Measurements from ENCODE around the gene GPATCH11.

GPATCH11 gene

DNA sequence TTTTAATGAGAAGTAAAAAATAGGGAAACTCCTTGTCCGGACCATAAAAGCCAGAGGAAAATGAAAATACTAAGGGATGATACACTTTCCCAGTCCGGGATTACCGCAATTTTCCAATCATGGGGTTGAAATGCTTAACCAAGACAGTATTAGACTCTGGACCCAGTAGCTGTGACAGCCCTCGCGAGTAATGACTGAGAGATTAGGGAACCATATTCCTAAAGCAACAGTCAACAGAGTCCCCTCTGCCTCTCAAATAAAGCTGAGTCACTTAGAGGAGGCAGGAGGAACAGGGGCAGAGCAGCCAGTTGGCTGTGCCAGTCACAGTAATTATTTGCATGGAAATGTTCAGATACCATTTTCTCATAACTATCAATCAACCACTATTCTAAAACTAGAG lies 34.8 kb downstream of the GPATCH11 start:
- ATAC-seq, result no peak

DNA sequence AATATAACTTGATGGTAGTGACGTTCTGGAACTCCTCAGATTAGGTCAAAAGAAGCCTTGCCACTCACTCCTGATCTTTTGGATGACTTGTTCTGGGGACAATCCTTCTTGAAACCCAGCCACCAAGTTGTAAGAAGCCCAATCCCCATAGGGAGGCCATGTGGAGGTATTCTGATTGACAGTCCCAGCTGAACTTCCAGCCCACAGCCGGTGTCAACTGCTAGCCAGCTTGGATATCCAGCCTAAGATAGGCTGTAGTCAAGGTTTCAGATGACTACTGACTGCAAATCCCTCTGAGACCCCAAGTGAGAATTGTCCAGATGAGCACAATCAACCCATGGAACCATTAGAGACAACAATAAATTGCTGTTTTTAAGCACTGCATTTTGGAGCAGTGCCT lies 41.1 kb downstream of the GPATCH11 start:
- no peak for TF ChIP-seq TOX (CRISPR knock-in tag; IDR thresholded peaks at IDR 0.05; ENCODE audit: borderline replicate concordance)
- TF ChIP-seq ESRRG (CRISPR knock-in tag; IDR thresholded peaks at IDR 0.05), result no peak
- TF ChIP-seq PPARA (CRISPR knock-in tag; IDR thresholded peaks at IDR 0.05; ENCODE audit: borderline replicate concordance), result no peak
- TF ChIP-seq ISL1 (CRISPR knock-in tag; IDR thresholded peaks at IDR 0.05), result no peak
- TF ChIP-seq, protein P1, sequence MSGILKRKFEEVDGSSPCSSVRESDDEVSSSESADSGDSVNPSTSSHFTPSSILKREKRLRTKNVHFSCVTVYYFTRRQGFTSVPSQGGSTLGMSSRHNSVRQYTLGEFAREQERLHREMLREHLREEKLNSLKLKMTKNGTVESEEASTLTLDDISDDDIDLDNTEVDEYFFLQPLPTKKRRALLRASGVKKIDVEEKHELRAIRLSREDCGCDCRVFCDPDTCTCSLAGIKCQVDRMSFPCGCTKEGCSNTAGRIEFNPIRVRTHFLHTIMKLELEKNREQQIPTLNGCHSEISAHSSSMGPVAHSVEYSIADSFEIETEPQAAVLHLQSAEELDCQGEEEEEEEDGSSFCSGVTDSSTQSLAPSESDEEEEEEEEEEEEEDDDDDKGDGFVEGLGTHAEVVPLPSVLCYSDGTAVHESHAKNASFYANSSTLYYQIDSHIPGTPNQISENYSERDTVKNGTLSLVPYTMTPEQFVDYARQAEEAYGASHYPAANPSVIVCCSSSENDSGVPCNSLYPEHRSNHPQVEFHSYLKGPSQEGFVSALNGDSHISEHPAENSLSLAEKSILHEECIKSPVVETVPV (CRISPR knock-in tag; IDR thresholded peaks at IDR 0.05), result no peak
- TF ChIP-seq, protein P2, sequence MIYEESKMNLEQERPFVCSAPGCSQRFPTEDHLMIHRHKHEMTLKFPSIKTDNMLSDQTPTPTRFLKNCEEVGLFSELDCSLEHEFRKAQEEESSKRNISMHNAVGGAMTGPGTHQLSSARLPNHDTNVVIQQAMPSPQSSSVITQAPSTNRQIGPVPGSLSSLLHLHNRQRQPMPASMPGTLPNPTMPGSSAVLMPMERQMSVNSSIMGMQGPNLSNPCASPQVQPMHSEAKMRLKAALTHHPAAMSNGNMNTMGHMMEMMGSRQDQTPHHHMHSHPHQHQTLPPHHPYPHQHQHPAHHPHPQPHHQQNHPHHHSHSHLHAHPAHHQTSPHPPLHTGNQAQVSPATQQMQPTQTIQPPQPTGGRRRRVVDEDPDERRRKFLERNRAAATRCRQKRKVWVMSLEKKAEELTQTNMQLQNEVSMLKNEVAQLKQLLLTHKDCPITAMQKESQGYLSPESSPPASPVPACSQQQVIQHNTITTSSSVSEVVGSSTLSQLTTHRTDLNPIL (CRISPR knock-in tag; IDR thresholded peaks at IDR 0.05; ENCODE audit: low read depth), result no peak
- TF ChIP-seq RARB (CRISPR knock-in tag; IDR thresholded peaks at IDR 0.05), result no peak
- no peak for TF ChIP-seq ZNF70 (CRISPR knock-in tag; IDR thresholded peaks at IDR 0.05)
- no peak for TF ChIP-seq OSR1 (CRISPR knock-in tag; IDR thresholded peaks at IDR 0.05)
- TF ChIP-seq ZNF565 (CRISPR knock-in tag; conservative IDR thresholded peaks at IDR 0.05; ENCODE audit: low read depth), result no peak
- no peak for TF ChIP-seq GLIS3 (CRISPR knock-in tag; IDR thresholded peaks at IDR 0.05)
- TF ChIP-seq ZFP3 (CRISPR knock-in tag; IDR thresholded peaks at IDR 0.05), result no peak
- no peak for TF ChIP-seq ZNF8 (CRISPR knock-in tag; IDR thresholded peaks at IDR 0.05)
- TF ChIP-seq, protein P3, sequence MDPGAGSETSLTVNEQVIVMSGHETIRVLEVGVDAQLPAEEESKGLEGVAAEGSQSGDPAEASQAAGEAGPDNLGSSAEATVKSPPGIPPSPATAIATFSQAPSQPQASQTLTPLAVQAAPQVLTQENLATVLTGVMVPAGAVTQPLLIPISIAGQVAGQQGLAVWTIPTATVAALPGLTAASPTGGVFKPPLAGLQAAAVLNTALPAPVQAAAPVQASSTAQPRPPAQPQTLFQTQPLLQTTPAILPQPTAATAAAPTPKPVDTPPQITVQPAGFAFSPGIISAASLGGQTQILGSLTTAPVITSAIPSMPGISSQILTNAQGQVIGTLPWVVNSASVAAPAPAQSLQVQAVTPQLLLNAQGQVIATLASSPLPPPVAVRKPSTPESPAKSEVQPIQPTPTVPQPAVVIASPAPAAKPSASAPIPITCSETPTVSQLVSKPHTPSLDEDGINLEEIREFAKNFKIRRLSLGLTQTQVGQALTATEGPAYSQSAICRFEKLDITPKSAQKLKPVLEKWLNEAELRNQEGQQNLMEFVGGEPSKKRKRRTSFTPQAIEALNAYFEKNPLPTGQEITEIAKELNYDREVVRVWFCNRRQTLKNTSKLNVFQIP (CRISPR knock-in tag; IDR thresholded peaks at IDR 0.05; ENCODE audit: borderline replicate concordance, low read depth), result no peak
- TF ChIP-seq, protein P4, sequence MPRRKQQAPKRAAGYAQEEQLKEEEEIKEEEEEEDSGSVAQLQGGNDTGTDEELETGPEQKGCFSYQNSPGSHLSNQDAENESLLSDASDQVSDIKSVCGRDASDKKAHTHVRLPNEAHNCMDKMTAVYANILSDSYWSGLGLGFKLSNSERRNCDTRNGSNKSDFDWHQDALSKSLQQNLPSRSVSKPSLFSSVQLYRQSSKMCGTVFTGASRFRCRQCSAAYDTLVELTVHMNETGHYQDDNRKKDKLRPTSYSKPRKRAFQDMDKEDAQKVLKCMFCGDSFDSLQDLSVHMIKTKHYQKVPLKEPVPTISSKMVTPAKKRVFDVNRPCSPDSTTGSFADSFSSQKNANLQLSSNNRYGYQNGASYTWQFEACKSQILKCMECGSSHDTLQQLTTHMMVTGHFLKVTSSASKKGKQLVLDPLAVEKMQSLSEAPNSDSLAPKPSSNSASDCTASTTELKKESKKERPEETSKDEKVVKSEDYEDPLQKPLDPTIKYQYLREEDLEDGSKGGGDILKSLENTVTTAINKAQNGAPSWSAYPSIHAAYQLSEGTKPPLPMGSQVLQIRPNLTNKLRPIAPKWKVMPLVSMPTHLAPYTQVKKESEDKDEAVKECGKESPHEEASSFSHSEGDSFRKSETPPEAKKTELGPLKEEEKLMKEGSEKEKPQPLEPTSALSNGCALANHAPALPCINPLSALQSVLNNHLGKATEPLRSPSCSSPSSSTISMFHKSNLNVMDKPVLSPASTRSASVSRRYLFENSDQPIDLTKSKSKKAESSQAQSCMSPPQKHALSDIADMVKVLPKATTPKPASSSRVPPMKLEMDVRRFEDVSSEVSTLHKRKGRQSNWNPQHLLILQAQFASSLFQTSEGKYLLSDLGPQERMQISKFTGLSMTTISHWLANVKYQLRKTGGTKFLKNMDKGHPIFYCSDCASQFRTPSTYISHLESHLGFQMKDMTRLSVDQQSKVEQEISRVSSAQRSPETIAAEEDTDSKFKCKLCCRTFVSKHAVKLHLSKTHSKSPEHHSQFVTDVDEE (CRISPR knock-in tag; IDR thresholded peaks at IDR 0.05), result no peak
- TF ChIP-seq BACH2 (CRISPR knock-in tag; IDR thresholded peaks at IDR 0.05; ENCODE audit: borderline replicate concordance), result no peak
- TF ChIP-seq TCF4 (CRISPR knock-in tag; IDR thresholded peaks at IDR 0.05; ENCODE audit: borderline replicate concordance), result no peak
- no peak for TF ChIP-seq ZC3H10 (CRISPR knock-in tag; IDR thresholded peaks at IDR 0.05)
- ATAC-seq, result no peak

More for the DNA sequence above, 34.8 kb downstream of the GPATCH11 start:
- TF ChIP-seq PPARA (CRISPR knock-in tag; IDR thresholded peaks at IDR 0.05; ENCODE audit: borderline replicate concordance) (no peak), OSR1 (CRISPR knock-in tag; IDR thresholded peaks at IDR 0.05) (no peak), TOX (CRISPR knock-in tag; IDR thresholded peaks at IDR 0.05; ENCODE audit: borderline replicate concordance) (no peak), ZFP3 (CRISPR knock-in tag; IDR thresholded peaks at IDR 0.05) (no peak), GLIS3 (CRISPR knock-in tag; IDR thresholded peaks at IDR 0.05) (no peak)
- TF ChIP-seq, protein P4 (CRISPR knock-in tag; IDR thresholded peaks at IDR 0.05), result no peak

DNA sequence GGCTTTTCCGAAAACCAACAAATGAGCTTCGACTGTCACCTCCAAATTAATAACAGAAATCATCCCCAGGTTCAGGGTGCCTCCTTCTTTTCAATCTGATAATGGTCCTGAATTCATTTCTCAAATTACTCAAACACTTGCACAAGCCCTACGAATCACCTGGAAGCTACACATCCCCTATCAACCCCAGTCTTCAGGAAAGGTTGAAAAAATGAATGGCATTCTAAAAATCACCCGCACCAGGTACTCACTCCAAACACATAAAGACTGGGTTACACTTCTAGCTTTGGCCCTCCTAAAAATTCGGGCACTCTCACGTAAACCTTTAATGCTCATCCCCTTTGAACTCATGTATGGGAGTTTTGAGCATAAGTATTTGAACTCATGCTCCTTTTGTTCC lies 48.6 kb downstream of the GPATCH11 start:
- no peak for ATAC-seq
- TF ChIP-seq, protein P3 (CRISPR knock-in tag; IDR thresholded peaks at IDR 0.05; ENCODE audit: borderline replicate concordance, low read depth), result no peak
- no peak for TF ChIP-seq ISL1 (CRISPR knock-in tag; IDR thresholded peaks at IDR 0.05)
- TF ChIP-seq RARB (CRISPR knock-in tag; IDR thresholded peaks at IDR 0.05), result no peak
- TF ChIP-seq ARNTL (CRISPR knock-in tag; IDR thresholded peaks at IDR 0.05; ENCODE audit: borderline replicate concordance, low read depth), result no peak
- no peak for TF ChIP-seq ZC3H10 (CRISPR knock-in tag; IDR thresholded peaks at IDR 0.05)
- no peak for TF ChIP-seq SNAI2 (CRISPR knock-in tag; IDR thresholded peaks at IDR 0.05)
- TF ChIP-seq GLIS3 (CRISPR knock-in tag; IDR thresholded peaks at IDR 0.05), result no peak
- no peak for TF ChIP-seq ZFP3 (CRISPR knock-in tag; IDR thresholded peaks at IDR 0.05)
- TF ChIP-seq, protein P5, sequence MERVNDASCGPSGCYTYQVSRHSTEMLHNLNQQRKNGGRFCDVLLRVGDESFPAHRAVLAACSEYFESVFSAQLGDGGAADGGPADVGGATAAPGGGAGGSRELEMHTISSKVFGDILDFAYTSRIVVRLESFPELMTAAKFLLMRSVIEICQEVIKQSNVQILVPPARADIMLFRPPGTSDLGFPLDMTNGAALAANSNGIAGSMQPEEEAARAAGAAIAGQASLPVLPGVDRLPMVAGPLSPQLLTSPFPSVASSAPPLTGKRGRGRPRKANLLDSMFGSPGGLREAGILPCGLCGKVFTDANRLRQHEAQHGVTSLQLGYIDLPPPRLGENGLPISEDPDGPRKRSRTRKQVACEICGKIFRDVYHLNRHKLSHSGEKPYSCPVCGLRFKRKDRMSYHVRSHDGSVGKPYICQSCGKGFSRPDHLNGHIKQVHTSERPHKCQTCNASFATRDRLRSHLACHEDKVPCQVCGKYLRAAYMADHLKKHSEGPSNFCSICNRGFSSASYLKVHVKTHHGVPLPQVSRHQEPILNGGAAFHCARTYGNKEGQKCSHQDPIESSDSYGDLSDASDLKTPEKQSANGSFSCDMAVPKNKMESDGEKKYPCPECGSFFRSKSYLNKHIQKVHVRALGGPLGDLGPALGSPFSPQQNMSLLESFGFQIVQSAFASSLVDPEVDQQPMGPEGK (CRISPR knock-in tag; IDR thresholded peaks at IDR 0.05; ENCODE audit: borderline replicate concordance), result no peak
- TF ChIP-seq CSDC2 (CRISPR knock-in tag; IDR thresholded peaks at IDR 0.05), result no peak
- TF ChIP-seq, protein P2 (CRISPR knock-in tag; IDR thresholded peaks at IDR 0.05; ENCODE audit: low read depth), result no peak
- no peak for TF ChIP-seq ZNF8 (CRISPR knock-in tag; IDR thresholded peaks at IDR 0.05)
- no peak for TF ChIP-seq TCF4 (CRISPR knock-in tag; IDR thresholded peaks at IDR 0.05; ENCODE audit: borderline replicate concordance)

All from SK-N-SH treated with all-trans-retinoic acid at 6 μM for 48 hours (cell line).